GM20000 (cell line): Measurements from ENCODE around the gene LHFPL2.

ENCODE experiments used
- DNase-seq: peaks from one replicate; pipeline ENCODE4 v3.0.0; 2012; ENCODE audit warnings: low spot score
- CTCF ChIP-seq: IDR thresholded peaks from 2 replicates; pipeline ENCODE4 v1.5.1; 2012; ENCODE audit warnings: mild to moderate bottlenecking, control low read depth; ENCODE audit errors: extremely low read depth, missing control alignments

The LHFPL2 gene

GRCh38 chr5:78513441-78513840, 135.1 kb downstream of the LHFPL2 start:
- no peak for TF ChIP-seq CTCF
- DNase-seq = no peak

- DNase-seq = no peak
- TF ChIP-seq CTCF = no peak
Observed at GRCh38 chr5:78512435-78512834, 136.1 kb downstream of the LHFPL2 start.

GRCh38 chr5:78511121-78511906, 137.3 kb downstream of the LHFPL2 start:
- no peak for DNase-seq
- TF ChIP-seq CTCF = no peak

GRCh38 chr5:78509884-78510769, 138.4 kb downstream of the LHFPL2 start:
- DNase-seq = peak; percentile 79
- TF ChIP-seq CTCF = no peak

- no peak for DNase-seq
- TF ChIP-seq CTCF = no peak
Observed at GRCh38 chr5:78509145-78509865, 139.3 kb downstream of the LHFPL2 start.

- no peak for DNase-seq
- no peak for TF ChIP-seq CTCF
Observed at GRCh38 chr5:78508186-78508765, 140.3 kb downstream of the LHFPL2 start.
